WTC11 (cell line): ENCODE measurements around the gene OXLD1. TPM values are rescaled to one million over a fixed set of nuclear protein-coding genes. Genes with fewer than 3 reads are reported as not detected.
A peak's percentile ranks its signal among the peaks of the same experiment; 100 is the strongest.

Source experiments
- ATAC-seq: fragments of 200-7000 bp; cut with Tn5 transposase; 2 replicates; pipeline ENCODE4 v1.10.0; 2021; ENCODE audit warnings: mild to moderate bottlenecking, moderate library complexity
- CTCF ChIA-PET: fragments of 300-600 bp; sonication (Branson Sonifier 250); formaldehyde crosslinking; loops from one replicate; lab custom pipeline; 2021; ENCODE audit warnings: antibody characterized with exemption; lab: Charles Lee
- POLR2A ChIA-PET: fragments of 350-600 bp; sonication (Branson Sonifier 250); formaldehyde crosslinking; loops from one replicate; lab custom pipeline; 2021; ENCODE audit warnings: antibody characterized with exemption; lab: Charles Lee
- DNase-seq: peaks from one replicate; pipeline ENCODE4 v3.0.0; 2021; ENCODE audit warnings: low spot score
- H3K27ac Mint-ChIP-seq: 2 replicates; pipeline ENCODE4 v1.8.0; 2021; ENCODE audit warnings: mixed read lengths
- H3K27me3 Mint-ChIP-seq: 2 replicates; pipeline ENCODE4 v1.8.0; 2021; ENCODE audit warnings: low read depth, mild to moderate bottlenecking, moderate library complexity, mixed read lengths
- H3K36me3 Mint-ChIP-seq: 2 replicates; pipeline ENCODE4 v1.8.0; 2021; ENCODE audit warnings: mixed read lengths
- H3K4me1 Mint-ChIP-seq: 2 replicates; pipeline ENCODE4 v1.8.0; 2022; ENCODE audit warnings: mixed read lengths
- H3K4me3 Mint-ChIP-seq: 2 replicates; pipeline ENCODE4 v1.8.0; 2021; ENCODE audit warnings: mild to moderate bottlenecking, moderate library complexity, mixed read lengths
- H3K9me3 Mint-ChIP-seq: 2 replicates; pipeline ENCODE4 v1.8.0; 2021; ENCODE audit warnings: mixed read lengths
- CBFB ChIP-seq: sonication (generic); formaldehyde crosslinking; IDR thresholded peaks from 2 replicates; pipeline ENCODE4 v1.8.1; 2022; ENCODE audit warnings: mild to moderate bottlenecking, low read depth, missing genetic modification reagents
- CREB1 ChIP-seq: sonication (generic); formaldehyde crosslinking; IDR thresholded peaks from 2 replicates; pipeline ENCODE4 v1.8.0; 2023; ENCODE audit warnings: mild to moderate bottlenecking, missing genetic modification reagents
- CREM ChIP-seq: sonication (generic); formaldehyde crosslinking; IDR thresholded peaks from 2 replicates; pipeline ENCODE4 v1.8.1; 2022; ENCODE audit warnings: mild to moderate bottlenecking, missing genetic modification reagents, moderate library complexity
- ELF4 ChIP-seq: sonication (generic); formaldehyde crosslinking; IDR thresholded peaks from 2 replicates; pipeline ENCODE4 v1.8.1; 2022; ENCODE audit warnings: low read depth, mild to moderate bottlenecking, moderate library complexity, missing genetic modification reagents
- FOXK1 ChIP-seq: sonication (generic); formaldehyde crosslinking; IDR thresholded peaks from 2 replicates; pipeline ENCODE4 v1.8.0; 2022; ENCODE audit warnings: mild to moderate bottlenecking, moderate library complexity, missing genetic modification reagents
- KAT7 ChIP-seq: sonication (generic); formaldehyde crosslinking; IDR thresholded peaks from 2 replicates; pipeline ENCODE4 v1.8.1; 2023; ENCODE audit warnings: missing genetic modification reagents, mild to moderate bottlenecking, borderline replicate concordance
- NFE2L1 ChIP-seq: sonication (generic); formaldehyde crosslinking; IDR thresholded peaks from 2 replicates; pipeline ENCODE4 v1.8.1; 2023; ENCODE audit warnings: missing genetic modification reagents
- NR3C1 ChIP-seq: sonication (generic); formaldehyde crosslinking; conservative IDR thresholded peaks from 2 replicates; pipeline ENCODE4 v1.8.1; 2023; ENCODE audit warnings: low read depth, mild to moderate bottlenecking, missing genetic modification reagents
- OVOL2 ChIP-seq: fragments of 250-450 bp; sonication (Bioruptor Pico); IDR thresholded peaks from 2 replicates; pipeline ENCODE4 v1.9.0; 2021; ENCODE audit warnings: mild to moderate bottlenecking, borderline replicate concordance
- RELA ChIP-seq: sonication (generic); formaldehyde crosslinking; IDR thresholded peaks from 2 replicates; pipeline ENCODE4 v1.8.1; 2022; ENCODE audit warnings: missing genetic modification reagents, mild to moderate bottlenecking, borderline replicate concordance
- SMAD3 ChIP-seq: sonication (generic); formaldehyde crosslinking; IDR thresholded peaks from 2 replicates; pipeline ENCODE4 v1.8.0; 2022; ENCODE audit warnings: missing genetic modification reagents, mild to moderate bottlenecking, borderline replicate concordance
- SMAD4 ChIP-seq: sonication (generic); formaldehyde crosslinking; IDR thresholded peaks from 2 replicates; pipeline ENCODE4 v1.8.0; 2022; ENCODE audit warnings: mild to moderate bottlenecking, missing genetic modification reagents
- SOX15 ChIP-seq: fragments of 250-450 bp; sonication (Bioruptor Pico); IDR thresholded peaks from 2 replicates; pipeline ENCODE4 v1.9.0; 2021; ENCODE audit warnings: mild to moderate bottlenecking
- TEAD1 ChIP-seq: sonication (generic); formaldehyde crosslinking; IDR thresholded peaks from 2 replicates; pipeline ENCODE4 v1.8.0; 2022; ENCODE audit warnings: mild to moderate bottlenecking, missing genetic modification reagents
- ZNF232 ChIP-seq: sonication (generic); formaldehyde crosslinking; IDR thresholded peaks from 2 replicates; pipeline ENCODE4 v1.8.0; 2022; ENCODE audit warnings: mild to moderate bottlenecking, missing genetic modification reagents
- ZNF263 ChIP-seq: sonication (generic); formaldehyde crosslinking; IDR thresholded peaks from 2 replicates; pipeline ENCODE4 v1.8.1; 2022; ENCODE audit warnings: low read depth, mild to moderate bottlenecking, moderate library complexity, missing genetic modification reagents
- ZNF317 ChIP-seq: sonication (generic); formaldehyde crosslinking; IDR thresholded peaks from 2 replicates; pipeline ENCODE4 v1.8.1; 2023; ENCODE audit warnings: low read depth, mild to moderate bottlenecking, moderate library complexity, missing genetic modification reagents, borderline replicate concordance
- ZNF423 ChIP-seq: fragments of 250-450 bp; sonication (Bioruptor Pico); IDR thresholded peaks from 2 replicates; pipeline ENCODE4 v2.1.2; 2022; ENCODE audit warnings: mild to moderate bottlenecking, moderate library complexity
- total RNA-seq: library from RNA; stranded (reverse); gene quantifications from 3 replicates; pipeline ENCODE4 v1.2.3, GENCODE V29; 2021
- TF ChIP-seq, protein P1 (sequence below): sonication (generic); formaldehyde crosslinking; IDR thresholded peaks from 2 replicates; pipeline ENCODE4 v1.8.1; 2022; ENCODE audit warnings: low read depth, mild to moderate bottlenecking, moderate library complexity, missing genetic modification reagents, borderline replicate concordance
- TF ChIP-seq, protein P2 (sequence below): sonication (generic); formaldehyde crosslinking; conservative IDR thresholded peaks from 2 replicates; pipeline ENCODE4 v1.8.1; 2022; ENCODE audit warnings: mild to moderate bottlenecking, missing genetic modification reagents
- TF ChIP-seq, protein P3 (sequence below): sonication (generic); formaldehyde crosslinking; conservative IDR thresholded peaks from 2 replicates; pipeline ENCODE4 v1.8.1; 2023; ENCODE audit warnings: mild to moderate bottlenecking, low read depth, missing genetic modification reagents, moderate library complexity
- TF ChIP-seq, protein P4 (sequence below): sonication (generic); formaldehyde crosslinking; IDR thresholded peaks from 2 replicates; pipeline ENCODE4 v1.8.1; 2023; ENCODE audit warnings: mild to moderate bottlenecking, missing genetic modification reagents
- TF ChIP-seq, protein P5 (sequence below): sonication (generic); formaldehyde crosslinking; IDR thresholded peaks from 2 replicates; pipeline ENCODE4 v1.8.1; 2023; ENCODE audit warnings: mild to moderate bottlenecking, missing genetic modification reagents
- TF ChIP-seq, protein P6 (sequence below): sonication (generic); formaldehyde crosslinking; IDR thresholded peaks from 2 replicates; pipeline ENCODE4 v1.8.1; 2022; ENCODE audit warnings: mild to moderate bottlenecking, missing genetic modification reagents, moderate library complexity, borderline replicate concordance

OXLD1 gene
- total RNA-seq, 1 experiment from 2014 or later: 49.6 TPM

DNA sequence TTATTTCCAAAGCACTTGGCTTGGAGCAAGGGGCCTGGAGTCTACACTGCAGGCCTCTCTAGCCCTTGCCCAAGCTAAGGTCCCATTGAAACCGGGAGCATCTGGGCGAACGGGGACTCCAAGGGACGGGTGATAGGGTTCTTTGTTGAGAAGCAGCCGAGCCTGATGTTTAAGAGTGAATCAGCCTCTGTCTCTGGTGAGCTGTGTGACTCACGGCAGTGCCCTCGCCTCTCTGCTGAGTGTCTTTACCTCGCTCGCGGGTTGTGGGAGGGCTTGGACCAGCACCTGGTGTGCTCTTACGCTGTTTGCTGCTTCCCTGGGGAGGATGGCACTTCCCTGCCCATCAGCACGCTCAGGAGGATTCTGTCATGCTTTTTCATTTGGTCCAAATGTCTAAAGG is 18.7 kb upstream of the OXLD1 start (continued):
- TF ChIP-seq, protein P1, sequence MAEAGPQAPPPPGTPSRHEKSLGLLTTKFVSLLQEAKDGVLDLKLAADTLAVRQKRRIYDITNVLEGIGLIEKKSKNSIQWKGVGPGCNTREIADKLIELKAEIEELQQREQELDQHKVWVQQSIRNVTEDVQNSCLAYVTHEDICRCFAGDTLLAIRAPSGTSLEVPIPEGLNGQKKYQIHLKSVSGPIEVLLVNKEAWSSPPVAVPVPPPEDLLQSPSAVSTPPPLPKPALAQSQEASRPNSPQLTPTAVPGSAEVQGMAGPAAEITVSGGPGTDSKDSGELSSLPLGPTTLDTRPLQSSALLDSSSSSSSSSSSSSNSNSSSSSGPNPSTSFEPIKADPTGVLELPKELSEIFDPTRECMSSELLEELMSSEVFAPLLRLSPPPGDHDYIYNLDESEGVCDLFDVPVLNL (CRISPR knock-in tag): no peak
- TF ChIP-seq NFE2L1: no peak
- TF ChIP-seq, protein P2, sequence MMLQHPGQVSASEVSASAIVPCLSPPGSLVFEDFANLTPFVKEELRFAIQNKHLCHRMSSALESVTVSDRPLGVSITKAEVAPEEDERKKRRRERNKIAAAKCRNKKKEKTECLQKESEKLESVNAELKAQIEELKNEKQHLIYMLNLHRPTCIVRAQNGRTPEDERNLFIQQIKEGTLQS (CRISPR knock-in tag): no peak
- no peak for TF ChIP-seq FOXK1
- no peak for TF ChIP-seq ZNF232 (CRISPR knock-in tag)
- no peak for TF ChIP-seq KAT7 (CRISPR knock-in tag)
- no peak for TF ChIP-seq ZNF317
- TF ChIP-seq, protein P3, sequence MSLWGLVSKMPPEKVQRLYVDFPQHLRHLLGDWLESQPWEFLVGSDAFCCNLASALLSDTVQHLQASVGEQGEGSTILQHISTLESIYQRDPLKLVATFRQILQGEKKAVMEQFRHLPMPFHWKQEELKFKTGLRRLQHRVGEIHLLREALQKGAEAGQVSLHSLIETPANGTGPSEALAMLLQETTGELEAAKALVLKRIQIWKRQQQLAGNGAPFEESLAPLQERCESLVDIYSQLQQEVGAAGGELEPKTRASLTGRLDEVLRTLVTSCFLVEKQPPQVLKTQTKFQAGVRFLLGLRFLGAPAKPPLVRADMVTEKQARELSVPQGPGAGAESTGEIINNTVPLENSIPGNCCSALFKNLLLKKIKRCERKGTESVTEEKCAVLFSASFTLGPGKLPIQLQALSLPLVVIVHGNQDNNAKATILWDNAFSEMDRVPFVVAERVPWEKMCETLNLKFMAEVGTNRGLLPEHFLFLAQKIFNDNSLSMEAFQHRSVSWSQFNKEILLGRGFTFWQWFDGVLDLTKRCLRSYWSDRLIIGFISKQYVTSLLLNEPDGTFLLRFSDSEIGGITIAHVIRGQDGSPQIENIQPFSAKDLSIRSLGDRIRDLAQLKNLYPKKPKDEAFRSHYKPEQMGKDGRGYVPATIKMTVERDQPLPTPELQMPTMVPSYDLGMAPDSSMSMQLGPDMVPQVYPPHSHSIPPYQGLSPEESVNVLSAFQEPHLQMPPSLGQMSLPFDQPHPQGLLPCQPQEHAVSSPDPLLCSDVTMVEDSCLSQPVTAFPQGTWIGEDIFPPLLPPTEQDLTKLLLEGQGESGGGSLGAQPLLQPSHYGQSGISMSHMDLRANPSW: no peak
- no peak for TF ChIP-seq TEAD1 (CRISPR knock-in tag)
- TF ChIP-seq, protein P4, sequence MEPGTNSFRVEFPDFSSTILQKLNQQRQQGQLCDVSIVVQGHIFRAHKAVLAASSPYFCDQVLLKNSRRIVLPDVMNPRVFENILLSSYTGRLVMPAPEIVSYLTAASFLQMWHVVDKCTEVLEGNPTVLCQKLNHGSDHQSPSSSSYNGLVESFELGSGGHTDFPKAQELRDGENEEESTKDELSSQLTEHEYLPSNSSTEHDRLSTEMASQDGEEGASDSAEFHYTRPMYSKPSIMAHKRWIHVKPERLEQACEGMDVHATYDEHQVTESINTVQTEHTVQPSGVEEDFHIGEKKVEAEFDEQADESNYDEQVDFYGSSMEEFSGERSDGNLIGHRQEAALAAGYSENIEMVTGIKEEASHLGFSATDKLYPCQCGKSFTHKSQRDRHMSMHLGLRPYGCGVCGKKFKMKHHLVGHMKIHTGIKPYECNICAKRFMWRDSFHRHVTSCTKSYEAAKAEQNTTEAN (CRISPR knock-in tag): no peak
- TF ChIP-seq NR3C1 (CRISPR knock-in tag): no peak
- TF ChIP-seq ZNF423 (CRISPR knock-in tag): no peak
- TF ChIP-seq ELF4: no peak
- TF ChIP-seq RELA (CRISPR knock-in tag): no peak

DNA sequence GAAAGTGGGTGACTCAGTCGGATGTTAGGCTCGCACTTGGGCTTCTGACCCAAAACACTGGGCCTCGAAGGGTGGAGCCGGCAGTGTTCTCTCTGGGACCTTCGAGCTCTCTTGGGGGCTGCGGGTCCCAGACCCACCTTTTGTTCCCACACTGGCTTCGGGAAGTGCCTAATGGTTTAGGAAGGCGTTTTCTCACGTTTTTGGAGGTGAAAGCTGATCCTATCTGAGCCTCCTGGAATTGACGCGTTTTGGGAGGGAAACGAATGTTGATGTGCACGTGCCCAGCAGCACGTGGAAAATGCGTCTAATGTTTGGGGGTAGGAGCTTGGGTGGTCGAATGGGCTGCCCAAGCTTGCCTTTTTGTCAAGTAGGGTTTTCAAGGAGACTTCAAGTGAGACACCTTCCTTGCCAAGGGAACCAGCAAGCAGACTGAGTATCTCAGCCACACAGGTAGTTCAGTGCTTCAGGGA is 18.1 kb upstream of the OXLD1 start:
- H3K36me3 Mint-ChIP-seq: peaks cover 25% of the 10 kb centered on the region
- DNase-seq (no peak), ATAC-seq (no peak)
- H3K9me3 Mint-ChIP-seq: no peaks in the 10 kb centered on the region
- peak overlapping the region; percentile 84 for H3K27ac Mint-ChIP-seq
- TF ChIP-seq OVOL2 (no peak), SOX15 (CRISPR knock-in tag) (no peak), CREB1 (CRISPR knock-in tag) (no peak), SMAD3 (CRISPR knock-in tag) (0 out of 2 replicates have a peak, but pooled peaks have one; percentile 50), SMAD4 (CRISPR knock-in tag) (no peak), CBFB (CRISPR knock-in tag) (no peak), TEAD1 (CRISPR knock-in tag) (no peak), RELA (CRISPR knock-in tag) (0 out of 2 replicates have a peak, but pooled peaks have one; percentile 5), ZNF263 (CRISPR knock-in tag) (no peak), CREM (CRISPR knock-in tag) (no peak)
- TF ChIP-seq, protein P5, sequence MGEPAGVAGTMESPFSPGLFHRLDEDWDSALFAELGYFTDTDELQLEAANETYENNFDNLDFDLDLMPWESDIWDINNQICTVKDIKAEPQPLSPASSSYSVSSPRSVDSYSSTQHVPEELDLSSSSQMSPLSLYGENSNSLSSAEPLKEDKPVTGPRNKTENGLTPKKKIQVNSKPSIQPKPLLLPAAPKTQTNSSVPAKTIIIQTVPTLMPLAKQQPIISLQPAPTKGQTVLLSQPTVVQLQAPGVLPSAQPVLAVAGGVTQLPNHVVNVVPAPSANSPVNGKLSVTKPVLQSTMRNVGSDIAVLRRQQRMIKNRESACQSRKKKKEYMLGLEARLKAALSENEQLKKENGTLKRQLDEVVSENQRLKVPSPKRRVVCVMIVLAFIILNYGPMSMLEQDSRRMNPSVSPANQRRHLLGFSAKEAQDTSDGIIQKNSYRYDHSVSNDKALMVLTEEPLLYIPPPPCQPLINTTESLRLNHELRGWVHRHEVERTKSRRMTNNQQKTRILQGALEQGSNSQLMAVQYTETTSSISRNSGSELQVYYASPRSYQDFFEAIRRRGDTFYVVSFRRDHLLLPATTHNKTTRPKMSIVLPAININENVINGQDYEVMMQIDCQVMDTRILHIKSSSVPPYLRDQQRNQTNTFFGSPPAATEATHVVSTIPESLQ: no peak
- TF ChIP-seq, protein P6, sequence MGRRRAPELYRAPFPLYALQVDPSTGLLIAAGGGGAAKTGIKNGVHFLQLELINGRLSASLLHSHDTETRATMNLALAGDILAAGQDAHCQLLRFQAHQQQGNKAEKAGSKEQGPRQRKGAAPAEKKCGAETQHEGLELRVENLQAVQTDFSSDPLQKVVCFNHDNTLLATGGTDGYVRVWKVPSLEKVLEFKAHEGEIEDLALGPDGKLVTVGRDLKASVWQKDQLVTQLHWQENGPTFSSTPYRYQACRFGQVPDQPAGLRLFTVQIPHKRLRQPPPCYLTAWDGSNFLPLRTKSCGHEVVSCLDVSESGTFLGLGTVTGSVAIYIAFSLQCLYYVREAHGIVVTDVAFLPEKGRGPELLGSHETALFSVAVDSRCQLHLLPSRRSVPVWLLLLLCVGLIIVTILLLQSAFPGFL: no peak
- ChIA-PET CTCF (interaction anchor here (1.1 to 2.7 kb wide), 6 partner anchors 9 to 185 kb away, joined by 3 to 15 read pairs (median 6); partner anchors contain the start of gene MRPL12), POLR2A (interaction anchor here (1.2 kb wide), 1 partner anchor 19 kb away, joined by 3 read pairs; no protein-coding TSS in a partner anchor)
- H3K4me1 Mint-ChIP-seq: peaks cover 12% of the 10 kb centered on the region
- H3K27me3 Mint-ChIP-seq: no peaks in the 10 kb centered on the region; the same call in 1 of the 2 replicates
- peak overlapping the region; percentile 82 for H3K4me3 Mint-ChIP-seq
